HG03095 (cell line): ENCODE measurements around the gene KRTAP5-8.
"Not testable (repeated sequence)": the region's sequence is repeated elsewhere in the genome, so short reads cannot be mapped to it uniquely, and the experiment has no call there.

ENCODE experiments used
- ATAC-seq: cut with Tn5 transposase; IDR thresholded peaks from one replicate; pipeline ENCODE4 v1.9.1; 2021; ENCODE audit warnings: moderate library complexity; ENCODE audit not compliant: unreplicated experiment

Gene KRTAP5-8

DNA sequence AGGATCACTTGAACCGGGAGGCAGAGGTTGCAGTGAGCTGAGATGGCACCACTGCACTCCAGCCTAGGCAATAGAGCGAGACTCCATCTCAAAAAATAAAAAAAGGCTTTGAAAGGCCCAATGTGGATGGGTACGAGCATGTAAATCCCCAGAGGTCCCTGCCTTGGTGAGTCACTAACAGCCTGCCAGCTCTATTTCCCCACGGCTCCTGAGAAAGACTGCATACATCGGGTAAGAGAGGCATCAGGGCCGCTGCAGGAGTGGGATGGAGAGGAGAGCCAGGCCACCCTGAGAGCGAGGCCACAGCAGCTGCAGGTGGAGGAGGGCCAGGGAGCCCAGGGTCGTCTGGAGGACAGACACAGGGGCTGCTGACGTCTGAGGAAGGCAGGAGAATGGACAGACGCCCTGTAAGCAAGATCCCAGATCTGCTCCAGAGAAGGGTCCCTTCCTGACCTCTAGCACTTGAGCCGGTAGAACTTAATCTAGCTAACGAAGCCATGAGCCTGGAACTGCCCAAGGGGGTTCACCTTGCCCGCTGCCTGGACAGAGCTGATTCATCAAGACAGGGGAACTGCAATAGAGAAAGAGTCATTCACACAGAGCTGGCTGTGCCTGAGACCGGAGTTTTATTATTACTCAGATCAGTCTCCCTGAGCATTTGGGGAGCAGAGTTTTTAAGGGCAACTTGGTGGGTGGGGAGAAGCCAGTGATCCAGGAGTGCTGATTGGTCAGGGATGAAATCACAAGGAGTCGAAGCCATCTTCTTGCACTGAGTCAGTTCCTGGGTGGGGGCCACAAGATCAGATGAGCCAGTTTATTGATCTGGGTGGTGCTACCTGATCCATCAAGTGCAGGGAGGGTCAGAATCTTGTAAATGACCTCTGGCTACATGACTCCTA is 5.3 kb downstream of the KRTAP5-8 start:
- ATAC-seq = no peak

DNA sequence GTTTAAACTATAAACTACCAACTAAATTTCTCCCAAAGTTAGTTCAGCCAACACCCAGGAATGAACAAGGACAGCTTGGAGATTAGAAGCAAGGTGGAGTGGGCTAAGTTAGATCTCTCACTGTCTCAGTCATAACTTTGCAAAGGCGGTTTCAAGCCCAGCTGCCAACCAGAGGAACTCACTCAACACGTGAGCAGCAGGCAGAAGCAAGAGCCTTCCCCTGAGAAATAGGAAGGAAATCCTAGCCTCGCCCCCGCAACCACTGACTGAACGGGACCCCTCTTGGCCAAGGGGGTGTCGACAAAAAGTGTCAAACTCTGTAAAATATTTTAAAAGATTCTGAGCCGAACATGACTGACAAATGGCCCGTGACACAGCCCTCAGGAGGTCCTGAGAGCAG is 6.0 kb downstream of the KRTAP5-8 start:
- ATAC-seq = no peak

DNA sequence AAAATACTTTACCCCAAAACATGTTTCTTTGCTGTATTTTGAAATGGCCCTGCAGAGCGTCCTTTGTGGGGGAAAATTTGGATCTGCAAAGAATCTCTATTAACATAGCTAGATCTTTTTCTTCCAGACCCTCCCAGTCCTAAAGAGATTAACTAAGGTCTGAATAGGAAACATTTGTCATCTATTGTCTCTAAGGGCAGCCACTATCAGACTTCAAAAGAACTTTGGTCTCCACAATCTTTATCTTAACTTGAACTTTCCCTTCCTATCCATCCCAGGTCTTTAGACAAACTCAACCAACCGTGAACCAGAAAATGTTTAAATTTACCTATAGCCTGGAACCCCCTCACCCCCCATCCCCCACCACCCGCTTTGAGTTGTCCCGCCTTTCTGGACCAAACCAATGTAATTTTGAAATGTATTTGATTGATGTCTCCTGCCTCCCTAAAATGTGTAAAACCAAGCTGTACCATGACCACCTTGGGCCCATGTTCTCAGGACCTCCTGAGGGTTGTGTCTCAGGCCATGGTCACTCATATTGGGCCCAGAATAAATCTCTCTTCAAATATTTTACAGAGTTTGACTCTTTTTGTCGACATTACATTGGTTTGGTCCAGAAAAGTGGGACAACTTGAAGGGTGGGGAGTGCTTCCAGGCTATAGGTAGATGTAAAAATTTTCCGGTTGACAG is 6.8 kb downstream of the KRTAP5-8 start:
- ATAC-seq = no peak

DNA sequence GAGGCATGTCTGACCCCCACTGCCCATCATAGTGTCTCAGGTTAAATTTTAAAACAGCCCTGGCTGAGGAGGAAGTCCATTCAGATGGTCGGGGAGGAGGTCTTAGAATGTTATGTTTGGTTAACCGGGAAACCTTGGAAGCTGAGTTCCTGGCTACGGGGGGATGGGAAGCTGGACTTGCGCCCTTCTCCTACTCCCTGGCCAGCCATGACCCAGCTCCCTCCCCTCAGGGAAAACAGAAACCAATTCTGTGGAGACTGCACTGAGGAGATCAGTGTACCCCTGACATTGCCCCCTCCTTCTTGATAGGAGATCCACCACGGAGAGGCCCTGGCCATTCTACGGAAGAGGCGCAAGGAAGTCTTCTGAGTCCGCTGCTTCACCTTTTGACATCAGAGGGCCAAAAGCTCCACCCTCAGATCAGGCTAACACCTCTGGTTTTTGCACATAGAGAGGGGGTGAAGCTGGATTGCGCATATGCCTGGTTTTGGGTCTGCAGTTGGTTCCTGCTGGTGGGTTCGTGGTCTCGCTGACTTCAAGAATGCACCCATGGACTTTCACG is 7.7 kb downstream of the KRTAP5-8 start:
- no peak for ATAC-seq

DNA sequence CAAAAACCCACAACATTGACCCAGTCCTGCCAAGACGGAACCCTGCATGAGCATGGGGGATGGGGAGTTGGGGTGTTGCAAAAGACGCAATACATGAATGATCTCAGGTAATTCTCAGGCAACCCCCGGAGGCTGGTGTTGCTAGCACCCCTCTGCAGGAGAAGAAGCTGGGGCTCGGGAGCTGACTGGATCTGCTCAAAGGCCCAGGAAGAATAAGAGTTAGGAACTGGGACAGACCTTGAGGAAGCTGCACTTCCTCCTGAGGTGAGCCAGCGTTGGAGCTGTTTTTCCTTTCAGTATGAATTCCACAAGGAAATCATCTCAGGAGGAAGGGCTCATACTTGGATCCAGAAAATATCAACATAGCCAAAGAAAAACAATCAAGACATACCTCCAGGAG is 10.3 kb downstream of the KRTAP5-8 start, which contains the start of gene KRTAP5-9:
KRTAP5-9 (plus strand) TSS at position 301 of the 400 bp plus-strand sequence. CDS start 238 bp downstream, outside the sequence.
- ATAC-seq = no peak

DNA sequence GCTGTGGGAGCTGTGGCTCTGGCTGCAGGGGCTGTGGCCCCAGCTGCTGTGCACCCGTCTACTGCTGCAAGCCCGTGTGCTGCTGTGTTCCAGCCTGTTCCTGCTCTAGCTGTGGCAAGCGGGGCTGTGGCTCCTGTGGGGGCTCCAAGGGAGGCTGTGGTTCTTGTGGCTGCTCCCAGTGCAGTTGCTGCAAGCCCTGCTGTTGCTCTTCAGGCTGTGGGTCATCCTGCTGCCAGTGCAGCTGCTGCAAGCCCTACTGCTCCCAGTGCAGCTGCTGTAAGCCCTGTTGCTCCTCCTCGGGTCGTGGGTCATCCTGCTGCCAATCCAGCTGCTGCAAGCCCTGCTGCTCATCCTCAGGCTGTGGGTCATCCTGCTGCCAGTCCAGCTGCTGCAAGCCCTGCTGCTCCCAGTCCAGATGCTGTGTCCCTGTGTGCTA is 10.9 kb downstream of the KRTAP5-8 start:
- ATAC-seq = no peak

DNA sequence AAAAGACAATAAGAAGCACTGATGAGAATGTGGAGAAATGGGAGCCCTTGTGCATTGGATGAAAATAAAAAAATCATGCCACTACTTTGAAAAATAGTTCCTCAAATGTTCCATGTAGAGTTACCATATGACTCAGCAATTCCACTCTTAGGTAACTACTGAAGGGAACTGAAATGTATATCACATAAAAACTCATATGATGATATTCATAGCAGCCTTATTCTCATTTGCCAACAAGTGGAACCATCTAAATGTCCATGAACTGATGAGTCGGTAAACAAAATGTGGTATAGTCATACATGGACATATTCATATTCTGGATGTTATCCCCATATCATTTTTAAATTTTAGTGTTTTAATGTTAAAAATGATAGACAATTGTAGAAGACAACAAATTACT is 13.9 kb downstream of the KRTAP5-8 start:
- ATAC-seq = no peak

DNA sequence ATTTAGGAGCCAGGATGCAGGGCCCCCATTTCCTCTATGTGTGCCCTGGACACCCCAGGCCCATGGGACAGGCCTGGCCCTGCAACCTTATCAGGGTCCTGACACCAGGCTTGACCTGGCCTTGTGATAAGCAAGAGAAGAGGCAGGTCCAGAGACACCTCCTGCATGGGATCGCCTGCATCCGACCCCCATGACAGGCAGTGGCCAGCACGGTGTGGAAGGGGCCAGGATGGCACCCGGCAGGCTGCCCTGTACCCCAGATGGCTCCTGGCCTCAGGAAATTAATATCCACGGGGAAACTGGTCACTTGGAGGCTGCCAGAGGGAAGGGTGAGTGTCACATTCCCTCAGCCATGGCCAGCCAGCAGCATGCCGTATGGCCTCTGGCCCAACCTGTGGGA is 17.2 kb downstream of the KRTAP5-8 start:
- no peak for ATAC-seq

DNA sequence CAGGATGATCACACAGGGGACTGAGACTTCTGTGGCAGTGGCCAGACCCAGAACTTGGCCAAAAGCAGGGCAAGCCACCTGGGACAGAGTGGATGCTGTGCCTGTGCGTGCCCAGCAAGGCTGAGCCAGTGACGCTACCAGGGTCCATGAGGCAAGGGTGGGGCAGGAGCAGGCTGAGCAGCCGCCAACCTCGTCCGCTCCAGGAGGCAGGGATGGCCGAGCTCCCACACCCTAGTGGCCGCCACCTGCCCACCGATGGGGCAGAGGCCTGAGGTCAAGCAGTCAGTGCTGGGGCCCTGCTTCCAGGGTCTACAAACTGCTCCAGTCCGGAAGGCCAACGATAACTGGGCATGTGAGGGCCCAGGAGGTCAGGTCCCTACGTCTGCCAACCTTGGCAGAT is 17.7 kb downstream of the KRTAP5-8 start:
- no peak for ATAC-seq

DNA sequence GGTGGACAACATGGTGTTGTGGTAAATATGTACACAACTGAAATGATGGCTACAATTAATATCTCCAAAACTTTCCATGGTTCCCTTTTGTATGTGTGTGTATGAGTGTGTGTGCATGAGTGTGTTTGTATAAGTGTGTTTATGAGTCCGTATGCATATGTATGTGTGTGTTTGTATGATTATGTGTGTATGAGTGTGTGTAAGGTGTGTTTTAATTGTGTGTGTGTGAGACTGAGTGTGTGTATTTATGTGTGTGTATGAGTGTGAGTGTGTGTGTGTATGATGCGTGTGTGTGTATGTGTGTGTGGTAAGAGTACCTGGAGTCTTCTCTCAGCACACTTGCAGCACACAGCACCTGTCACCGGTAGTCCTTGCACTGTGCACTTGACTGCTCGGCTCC is 18.2 kb downstream of the KRTAP5-8 start:
- no peak for ATAC-seq

DNA sequence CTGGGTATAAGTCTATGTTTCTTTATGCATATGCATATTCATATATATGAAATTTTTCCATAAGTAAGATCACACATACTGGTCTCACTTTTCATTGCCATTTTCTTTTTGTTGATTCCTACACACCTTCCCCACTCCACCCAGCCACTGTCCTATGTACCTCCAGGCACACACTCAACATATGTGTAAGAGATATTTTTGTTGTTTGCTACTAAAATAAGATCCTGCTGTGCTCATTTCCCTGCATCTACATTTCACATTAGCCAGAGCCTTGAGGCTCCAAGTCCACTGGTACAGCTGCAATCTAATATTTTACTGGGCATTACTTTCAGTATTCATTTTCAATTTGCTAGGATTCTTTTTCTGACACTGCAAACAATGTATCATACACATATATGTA is 19.4 kb downstream of the KRTAP5-8 start:
- ATAC-seq = no peak

DNA sequence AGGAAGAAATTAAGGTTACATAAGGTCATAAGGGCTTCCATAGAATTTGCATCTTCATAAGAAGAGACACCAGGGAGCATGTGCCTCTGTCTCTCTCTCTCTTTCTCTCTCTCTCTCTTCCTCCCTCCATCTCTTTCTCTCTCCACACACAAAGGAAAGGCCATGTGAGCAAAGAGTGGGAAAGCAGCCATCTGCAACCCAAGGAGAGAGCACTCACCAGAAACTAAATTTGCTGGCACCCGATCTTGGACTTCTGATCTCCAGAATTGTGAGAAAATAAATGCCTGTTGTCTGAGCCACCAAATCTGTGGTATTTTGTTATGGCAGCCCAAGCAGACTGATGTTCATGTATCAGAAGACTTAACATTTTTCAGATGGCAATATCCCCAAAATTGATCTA is 21.2 kb downstream of the KRTAP5-8 start:
- no peak for ATAC-seq

DNA sequence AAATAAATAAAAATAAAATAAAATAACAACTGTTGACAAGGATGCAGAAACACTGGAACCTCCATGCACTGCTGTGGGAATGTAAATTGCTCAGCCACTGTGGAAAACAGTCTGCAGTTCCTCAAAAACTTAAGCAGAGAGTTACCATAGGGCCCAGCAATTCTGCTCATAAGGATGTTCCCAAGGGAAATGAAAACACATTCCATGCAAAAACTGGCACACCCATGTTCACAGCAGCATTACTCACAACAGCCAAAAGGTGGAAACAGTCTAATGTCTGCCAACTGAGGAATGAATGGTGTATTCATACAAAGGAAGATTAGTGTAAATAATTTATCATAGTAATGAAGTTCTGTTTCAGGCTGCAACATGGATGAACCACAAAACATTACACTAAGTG is 24.3 kb downstream of the KRTAP5-8 start:
- no peak for ATAC-seq

DNA sequence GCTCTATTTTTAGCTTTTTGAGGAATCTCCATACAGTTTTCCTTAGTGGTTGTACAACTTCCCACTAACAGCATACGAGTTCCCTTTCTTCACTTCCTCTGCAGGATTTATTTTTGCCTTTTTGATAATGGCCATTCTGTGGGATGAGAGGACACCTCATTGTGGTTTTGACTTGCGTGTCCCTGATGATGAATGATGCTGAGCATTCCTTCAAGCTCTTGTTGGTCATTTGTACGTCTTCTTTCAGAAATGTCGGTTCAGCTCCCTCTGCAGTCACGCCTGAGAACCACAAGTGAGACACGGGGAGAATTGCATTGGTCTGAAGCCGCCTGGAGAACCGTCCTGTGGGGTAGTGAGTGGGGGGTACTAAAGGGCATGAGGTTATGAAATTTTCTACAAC is 25.6 kb downstream of the KRTAP5-8 start:
- ATAC-seq = no peak

DNA sequence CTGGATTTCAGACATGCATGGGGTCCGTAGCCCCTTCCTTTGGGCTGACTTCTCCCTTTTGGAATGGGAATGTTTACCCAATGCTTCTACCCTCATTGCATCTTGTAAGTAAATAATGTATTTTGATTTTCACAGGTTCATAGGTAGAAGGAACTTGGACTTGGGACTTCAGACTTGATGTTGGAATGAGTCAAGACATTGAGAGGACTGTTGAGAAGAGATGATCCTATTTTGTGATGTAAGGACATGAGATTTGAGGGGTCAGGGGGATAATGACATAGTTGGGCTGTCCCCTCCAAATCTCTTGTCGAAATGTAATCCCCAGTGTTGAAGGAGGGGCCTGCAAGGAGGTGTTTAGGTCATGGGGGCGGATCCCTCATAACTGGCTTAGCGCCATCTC is 26.6 kb downstream of the KRTAP5-8 start:
- ATAC-seq = no peak

DNA sequence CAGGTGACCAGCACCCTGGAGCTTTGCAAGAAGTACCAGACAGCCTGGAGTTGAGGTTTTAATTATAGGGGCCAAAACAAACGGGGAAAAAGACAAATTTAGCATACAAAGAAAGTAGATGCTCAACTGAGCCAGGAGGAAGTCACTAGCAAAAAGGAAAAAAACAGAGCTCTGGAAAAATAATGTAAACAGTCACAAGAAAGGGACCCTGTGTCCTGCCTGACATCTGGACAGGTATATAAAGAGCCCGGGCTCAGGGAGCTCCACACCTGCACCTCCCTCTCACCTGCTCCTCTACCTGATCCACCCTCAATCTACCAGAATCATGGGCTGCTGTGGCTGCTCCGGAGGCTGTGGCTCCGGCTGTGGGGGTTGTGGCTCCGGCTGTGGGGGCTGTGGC is 27.4 kb downstream of the KRTAP5-8 start, which contains the start of gene KRTAP5-10:
KRTAP5-10 (plus strand) TSS at position 301 of the 400 bp plus-strand sequence; CDS start at position 326, 25 bp downstream.
- no peak for ATAC-seq

DNA sequence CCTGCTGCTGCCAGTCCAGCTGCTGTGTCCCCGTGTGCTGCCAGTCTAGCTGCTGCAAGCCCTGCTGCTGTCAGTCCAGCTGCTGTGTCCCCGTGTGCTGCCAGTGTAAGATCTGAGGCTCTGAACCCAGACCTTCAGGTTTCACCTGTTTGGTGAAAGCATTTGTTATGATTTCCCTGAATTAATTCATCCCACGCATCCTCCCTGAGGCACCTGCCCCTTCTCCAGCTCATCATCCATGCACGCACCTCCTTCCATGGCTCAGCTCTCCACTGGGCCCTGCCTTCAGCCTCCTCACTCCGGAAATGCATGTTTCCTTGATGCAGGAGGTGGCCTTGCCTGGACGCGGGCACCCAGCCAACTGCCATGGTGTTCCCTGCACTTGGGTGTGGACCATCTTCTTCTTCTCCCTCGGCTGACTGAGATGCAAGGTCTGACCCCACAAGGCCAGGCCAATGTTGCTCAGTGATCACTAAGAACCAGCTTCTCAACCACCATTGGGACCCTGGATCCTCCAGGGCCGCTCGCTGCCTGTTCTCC is 28.3 kb downstream of the KRTAP5-8 start:
- no peak for ATAC-seq

DNA sequence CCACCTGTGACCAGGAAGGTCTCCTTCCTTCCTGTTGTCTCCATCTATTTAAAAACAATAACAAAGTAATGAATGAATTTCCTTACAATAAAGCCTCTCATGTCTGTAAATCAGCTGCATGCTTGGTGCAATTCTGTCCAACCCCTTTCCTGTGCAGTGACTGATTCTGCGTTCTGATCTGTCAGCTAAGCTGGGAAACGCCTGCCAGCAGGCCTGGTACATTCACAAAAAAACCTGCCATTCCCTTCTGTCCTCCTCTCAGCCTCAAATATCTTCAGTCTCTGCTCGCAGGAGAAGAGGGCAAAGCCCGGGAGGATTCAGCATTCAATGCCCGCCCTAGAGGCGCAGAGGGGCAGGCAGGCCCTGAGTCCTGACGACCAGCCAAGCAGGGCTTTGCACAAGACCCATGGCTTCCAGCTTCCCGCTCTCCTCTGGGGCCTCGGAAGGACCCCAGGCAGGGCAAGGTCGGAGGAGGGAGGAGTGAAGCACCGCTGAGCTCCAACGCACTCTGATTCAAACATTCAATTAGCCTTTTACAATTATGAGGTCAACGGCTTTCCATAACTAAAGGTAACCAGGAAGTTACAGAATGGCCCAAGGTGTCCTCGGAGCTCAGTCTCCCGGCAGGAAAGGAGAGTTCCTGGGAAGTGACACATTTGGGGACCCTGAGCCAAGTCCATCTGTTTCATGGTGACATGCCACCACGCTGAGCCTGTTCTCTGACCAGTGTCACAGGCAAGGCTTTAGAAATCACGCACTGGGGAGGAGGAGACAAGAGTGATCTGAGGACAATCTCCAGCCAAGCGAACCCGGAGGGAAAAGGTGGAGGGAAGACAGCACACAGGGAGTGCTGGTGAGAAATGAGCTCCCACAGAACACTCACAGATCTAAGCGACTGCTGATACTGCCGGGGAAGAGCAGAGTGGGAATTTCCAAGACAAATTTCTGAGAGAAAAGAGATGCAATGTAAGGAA is 29.1 kb downstream of the KRTAP5-8 start:
- not testable (repeated sequence) for ATAC-seq

DNA sequence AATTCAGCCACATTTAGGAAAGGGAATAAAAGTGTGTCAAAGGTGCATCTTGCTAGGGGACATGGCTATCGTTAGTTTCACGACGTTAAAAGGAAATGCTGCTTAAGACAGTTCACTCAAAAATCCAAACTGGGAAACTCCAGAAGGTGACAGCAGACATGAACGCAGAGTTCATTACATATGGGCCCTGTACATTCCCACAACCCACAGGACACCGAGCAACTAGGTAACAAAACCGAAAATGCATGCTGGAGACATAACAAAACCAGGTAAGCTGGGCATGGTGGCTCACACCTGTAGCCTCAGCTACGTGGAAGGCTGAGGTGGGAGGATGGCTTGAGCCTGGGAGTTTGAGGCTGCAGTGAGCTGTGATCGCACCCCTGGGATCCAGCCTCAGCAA is 29.8 kb downstream of the KRTAP5-8 start:
- not testable (repeated sequence) for ATAC-seq

DNA sequence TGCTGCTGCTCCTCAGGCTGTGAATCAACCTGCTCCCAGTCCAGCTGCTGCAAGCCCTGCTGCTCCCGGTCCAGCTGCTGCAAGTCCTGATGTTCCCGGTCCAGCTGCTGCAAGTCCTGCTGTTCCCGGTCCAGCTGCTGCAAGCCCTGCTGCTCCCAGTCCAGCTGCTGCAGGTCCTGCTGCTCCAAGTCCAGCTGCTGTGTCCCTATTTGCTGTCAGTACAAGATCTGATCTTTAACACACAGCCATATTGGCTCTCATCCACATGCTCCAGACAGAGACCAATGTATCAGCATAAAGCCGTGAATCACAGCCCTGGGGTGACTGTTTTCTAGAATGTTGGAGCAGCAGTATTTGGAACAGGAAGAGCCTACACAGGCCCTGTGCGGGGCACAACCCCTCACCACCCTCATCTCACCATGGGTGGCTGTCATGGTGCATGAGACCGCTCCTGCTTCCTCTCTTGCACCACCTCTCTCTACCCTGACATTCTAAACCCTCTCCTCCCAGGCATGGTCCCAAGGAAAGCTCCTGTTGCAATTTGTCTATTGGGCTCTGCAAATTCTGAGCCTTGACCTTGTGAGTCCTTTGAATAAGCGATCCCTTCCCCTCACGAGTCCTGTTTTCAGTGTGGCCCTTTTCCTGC is 31.0 kb downstream of the KRTAP5-8 start:
- ATAC-seq = no peak
